RPMI8226 (cell line): ENCODE measurements around the gene OR4C6.

ENCODE experiments used
- DNase-seq: peaks from one replicate; pipeline ENCODE4 v3.0.0-alpha.2; 2015

OR4C6 gene

GRCh38 chr11:55661901-55662300 lies at the start of gene OR4C6:
OR4C6 (plus strand) TSS chr11:55662201; CDS start chr11:55665167, 2,966 bp downstream.
- DNase-seq, result no peak

GRCh38 chr11:55624531-55624930 lies 37.5 kb upstream of the OR4C6 start:
- no peak for DNase-seq

GRCh38 chr11:55634813-55635212 lies 27.2 kb upstream of the OR4C6 start, which contains the start of gene OR4P4:
OR4P4 (plus strand) TSS chr11:55635113.
- DNase-seq, result no peak

DNA sequence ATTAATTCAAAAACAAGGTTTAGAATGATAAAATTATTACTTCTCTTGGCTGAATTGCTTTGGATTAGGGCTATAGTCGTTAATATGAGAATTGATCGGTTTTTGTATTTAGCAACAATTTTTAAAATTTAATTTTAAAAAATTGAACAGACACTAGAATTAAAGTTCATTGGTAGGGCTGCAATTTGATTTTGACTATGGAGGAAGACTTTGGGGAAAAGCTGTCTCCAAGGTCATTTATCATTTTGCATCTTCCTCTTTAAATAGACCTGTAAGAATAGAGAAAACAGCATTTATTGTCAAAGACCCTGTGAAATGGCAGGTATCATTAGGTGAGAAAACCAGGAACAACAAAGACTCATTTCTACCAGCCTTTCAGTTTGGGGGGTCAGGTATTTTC lies 14.0 kb upstream of the OR4C6 start, which contains the start of gene OR4S2:
Gene OR4S2, plus strand, starts transcription at position 301 of the 400 bp plus-strand sequence. CDS start 2,577 bp downstream, outside the sequence.
- DNase-seq, result no peak

- DNase-seq, result no peak
Observed at GRCh38 chr11:55652560-55652959, 9.4 kb upstream of the OR4C6 start.

- DNase-seq, result no peak
Observed at GRCh38 chr11:55655096-55655495, 6.9 kb upstream of the OR4C6 start.

- DNase-seq, result peak; percentile 83
Observed at GRCh38 chr11:55658031-55658573, 3.9 kb upstream of the OR4C6 start.

GRCh38 chr11:55658608-55659007 lies 3.4 kb upstream of the OR4C6 start:
- no peak for DNase-seq

- DNase-seq, result no peak
Observed at GRCh38 chr11:55669376-55669775, 7.4 kb downstream of the OR4C6 start.

DNA sequence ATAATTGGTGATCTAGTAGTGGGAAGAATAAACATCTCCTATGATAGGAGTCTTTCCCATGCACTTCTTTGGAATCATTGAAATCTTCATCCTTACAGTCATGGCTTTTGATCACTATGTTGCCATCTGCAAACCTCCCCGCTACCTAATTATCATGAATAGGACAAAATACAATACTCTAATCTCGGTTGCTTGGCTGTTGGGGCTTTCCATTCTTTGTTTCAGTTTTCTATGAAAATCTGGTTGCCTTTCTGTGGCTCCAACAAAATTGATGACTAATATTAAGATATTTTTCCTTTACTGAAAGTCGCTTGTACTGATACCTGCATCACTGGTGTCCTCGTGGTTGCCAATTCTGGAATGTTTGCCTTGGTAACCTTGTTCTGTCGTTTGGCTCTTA lies 11.9 kb downstream of the OR4C6 start:
- DNase-seq, result no peak

DNA sequence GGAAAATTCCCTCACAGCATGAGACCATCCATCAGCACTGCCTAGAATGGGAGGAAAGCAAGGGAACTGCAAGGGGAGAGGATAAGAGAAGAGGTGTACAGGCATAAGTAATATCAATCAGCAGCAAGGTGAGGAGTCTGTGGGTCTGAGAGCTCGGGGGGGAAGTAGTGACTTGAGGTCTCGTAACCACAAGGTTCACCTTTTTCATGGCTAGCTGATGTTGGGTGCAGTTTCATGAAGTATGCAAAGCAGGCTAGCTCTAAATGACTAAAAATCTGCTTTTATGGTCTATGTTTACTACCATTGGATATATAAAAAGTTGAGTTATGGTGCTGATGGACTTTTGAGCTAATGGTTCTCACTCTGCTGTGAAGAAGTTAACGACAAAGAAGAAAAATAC lies 35.8 kb downstream of the OR4C6 start:
- DNase-seq, result no peak

GRCh38 chr11:55701429-55701828 lies 39.4 kb downstream of the OR4C6 start:
- no peak for DNase-seq

DNA sequence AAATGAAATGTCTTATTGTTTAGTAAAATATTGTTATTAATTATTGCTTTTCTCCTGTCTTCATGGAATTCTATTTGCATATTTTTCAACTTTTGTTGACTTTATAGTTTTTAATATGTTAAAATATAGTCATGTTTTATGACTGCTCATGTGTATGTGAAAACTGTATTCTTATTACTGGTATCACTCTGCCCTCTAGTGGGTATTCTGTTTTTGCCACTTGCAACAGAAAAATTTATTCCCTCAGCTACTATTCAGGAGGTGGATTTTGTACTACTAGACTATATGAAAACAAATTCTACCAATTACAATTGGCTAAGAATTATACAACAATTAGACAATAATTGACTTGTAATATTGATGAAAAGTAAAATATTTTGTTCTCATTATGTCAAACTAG lies 45.0 kb downstream of the OR4C6 start:
- peak; percentile 64 for DNase-seq

DNA sequence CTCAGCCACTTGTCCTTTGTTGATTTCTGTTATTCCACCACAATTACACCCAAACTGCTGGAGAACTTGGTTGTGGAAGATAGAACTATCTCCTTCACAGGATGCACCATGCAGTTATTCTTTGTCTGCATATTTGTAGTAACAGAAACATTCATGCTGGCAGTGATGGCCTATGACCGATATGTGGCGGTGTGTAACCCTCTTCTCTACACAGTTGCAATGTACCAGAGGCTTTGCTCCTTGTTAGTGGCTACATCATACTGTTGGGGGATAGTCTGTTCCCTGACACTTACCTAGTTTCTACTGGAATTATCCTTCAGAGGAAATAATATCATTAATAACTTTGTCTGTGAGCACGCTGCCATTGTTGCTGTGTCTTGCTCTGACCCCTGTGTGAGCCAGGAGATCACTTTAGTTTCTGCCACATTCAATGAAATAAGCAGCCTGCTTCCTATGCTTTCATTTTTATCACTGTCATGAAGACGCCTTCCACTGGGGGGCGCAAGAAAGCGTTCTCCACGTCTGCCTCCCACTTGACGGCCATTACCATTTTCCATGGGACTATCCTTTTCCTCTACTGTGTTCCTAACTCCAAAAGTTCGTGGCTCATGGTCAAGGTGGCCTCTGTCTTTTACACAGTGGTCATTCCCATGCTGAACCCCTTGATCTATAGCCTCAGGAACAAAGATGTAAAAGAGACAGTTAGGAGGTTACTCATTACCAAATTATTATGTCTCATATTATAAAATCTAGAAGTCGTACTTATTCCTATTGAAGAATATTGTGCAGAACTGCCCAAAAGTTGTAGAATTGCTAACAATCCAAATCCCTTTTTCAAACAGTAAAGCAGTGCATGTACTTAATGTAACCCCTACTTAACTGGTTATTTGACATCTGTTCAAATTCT lies 53.2 kb downstream of the OR4C6 start:
- DNase-seq, result peak; percentile 52
